Uterine smooth muscle cell (primary cell): Measurements from ENCODE around the gene CNIH1. TPM values are rescaled to one million over a fixed set of nuclear protein-coding genes. Genes with fewer than 3 reads are reported as not detected.

Source experiments
- total RNA-seq: library from RNA; depleted of rRNA; stranded (reverse); fragments of >200 nt; gene quantifications from 2 replicates; pipeline ENCODE4 v1.2.3, GENCODE V29; 2014

Gene CNIH1
- total RNA-seq = 189 and 209 TPM in 2 replicates

GRCh38 chr14:54440873-54441868, at the start of gene CNIH1:
Gene CNIH1, minus strand, starts transcription at chr14:54441374. Its CDS starts 47 bp downstream, at chr14:54441327.

GRCh38 chr14:54488646-54489317, 47.6 kb upstream of the CNIH1 start, which contains the start of gene GMFB:
Gene GMFB, minus strand, starts transcription at chr14:54488980. Its CDS starts 53 bp downstream, at chr14:54488927.

GRCh38 chr14:54396493-54397335, 44.5 kb downstream of the CNIH1 start, which contains the start of gene CDKN3:
Gene CDKN3, plus strand, starts transcription at chr14:54397007. Its CDS starts 62 bp downstream, at chr14:54397069.

Other genes starting within 250 kb of the CNIH1 start
- 42.2 and 154 TPM in 2 replicates for gene CDKN3, start 44.4 kb downstream of the CNIH1 start, total RNA-seq
- gene GMFB, start 47.6 kb upstream of the CNIH1 start, total RNA-seq = 112 and 140 TPM in 2 replicates
- 18.5 and 18.8 TPM in 2 replicates for gene CGRRF1, start 68.5 kb upstream of the CNIH1 start, total RNA-seq
- 20.2 and 26.5 TPM in 2 replicates for gene SAMD4A, start 125.8 kb upstream of the CNIH1 start, total RNA-seq